ENCODE measurements around the gene ATP6V1C2.
A peak's percentile ranks its signal among the peaks of the same experiment; 100 is the strongest.

The ATP6V1C2 gene

GRCh38 chr2:10829299-10829698, 107.9 kb downstream of the ATP6V1C2 start:
- no peaks in the 10 kb centered on the region for H3K79me2 ChIP-seq (ENCODE audit: control insufficient read depth, insufficient read depth, low read length)
- no peaks in the 10 kb centered on the region for H3K36me3 ChIP-seq (ENCODE audit: control insufficient read depth, insufficient read depth, low read length)
- no peaks in the 10 kb centered on the region for H3K79me1 ChIP-seq (ENCODE audit: low read length)
- H2BK120ac ChIP-seq (ENCODE audit: low read depth, low read length): no peak overlapping the region
- no peak overlapping the region for H3K18ac ChIP-seq (ENCODE audit: low read length)
- H2AK5ac ChIP-seq (ENCODE audit: low read length): no peak overlapping the region
- no peak overlapping the region for H4K8ac ChIP-seq (ENCODE audit: low read depth, low read length)
- no peak overlapping the region for H3K23ac ChIP-seq (ENCODE audit: low read length)
- no peak overlapping the region for H3K4me3 ChIP-seq (ENCODE audit: low read length)
- no peak overlapping the region for H3K9ac ChIP-seq (ENCODE audit: low read length)
- no peak overlapping the region for H2BK5ac ChIP-seq (ENCODE audit: low read length)
- no peak overlapping the region for H3K56ac ChIP-seq (ENCODE audit: low read length)
- no peak for DNase-seq
- no peak overlapping the region for H3K4me2 ChIP-seq (ENCODE audit: low read length)
- no peak overlapping the region for H4K5ac ChIP-seq (ENCODE audit: low read length)
- WGBS (ENCODE audit: extremely low coverage, insufficient coverage, low lambda C conversion rate): no CpG with 5 or more reads among the region's 3 CpGs
- H3K4me1 ChIP-seq (ENCODE audit: control insufficient read depth, low read depth, low read length): peaks cover 4% of the 10 kb centered on the region
- no peak overlapping the region for H3K27ac ChIP-seq (ENCODE audit: low read depth, low read length)
- H2BK15ac ChIP-seq (replicated peaks; ENCODE audit: low read depth): no peak overlapping the region
- no peak overlapping the region for H3K4ac ChIP-seq (ENCODE audit: low read depth, low read length)
- no peaks in the 10 kb centered on the region for H3K27me3 ChIP-seq (ENCODE audit: insufficient read depth, low read length, poor library complexity)

- Histone ChIP-seq H3K27me3 (ENCODE audit: insufficient read depth, low read length, poor library complexity) (no peaks in the 10 kb centered on the region), H3K27ac (ENCODE audit: low read depth, low read length) (no peak overlapping the region), H4K8ac (ENCODE audit: low read depth, low read length) (no peak overlapping the region), H3K4me2 (ENCODE audit: low read length) (no peak overlapping the region), H2BK120ac (ENCODE audit: low read depth, low read length) (no peak overlapping the region), H3K36me3 (ENCODE audit: control insufficient read depth, insufficient read depth, low read length) (no peaks in the 10 kb centered on the region), H3K79me1 (ENCODE audit: low read length) (no peaks in the 10 kb centered on the region), H3K4me1 (ENCODE audit: control insufficient read depth, low read depth, low read length) (peaks cover 4% of the 10 kb centered on the region), H3K56ac (ENCODE audit: low read length) (no peak overlapping the region), H3K23ac (ENCODE audit: low read length) (no peak overlapping the region), H2BK15ac (replicated peaks; ENCODE audit: low read depth) (no peak overlapping the region), H3K79me2 (ENCODE audit: control insufficient read depth, insufficient read depth, low read length) (no peaks in the 10 kb centered on the region), H3K4me3 (ENCODE audit: low read length) (no peak overlapping the region), H2AK5ac (ENCODE audit: low read length) (no peak overlapping the region), H3K4ac (ENCODE audit: low read depth, low read length) (no peak overlapping the region), H3K18ac (ENCODE audit: low read length) (no peak overlapping the region), H3K9ac (ENCODE audit: low read length) (no peak overlapping the region), H4K5ac (ENCODE audit: low read length) (no peak overlapping the region), H2BK5ac (ENCODE audit: low read length) (no peak overlapping the region)
- no peak for DNase-seq
- no CpG with 5 or more reads among the region's 8 CpGs for WGBS (ENCODE audit: extremely low coverage, insufficient coverage, low lambda C conversion rate)
These were observed 108.8 kb downstream of the ATP6V1C2 start for GRCh38 chr2:10830203-10830602.

GRCh38 chr2:10830641-10831399, 109.4 kb downstream of the ATP6V1C2 start:
- Histone ChIP-seq H2BK15ac (replicated peaks; ENCODE audit: low read depth) (no peak overlapping the region), H3K27ac (ENCODE audit: low read depth, low read length) (no peak overlapping the region), H3K56ac (ENCODE audit: low read length) (no peak overlapping the region), H3K23ac (ENCODE audit: low read length) (no peak overlapping the region), H2AK5ac (ENCODE audit: low read length) (no peak overlapping the region), H3K4me1 (ENCODE audit: control insufficient read depth, low read depth, low read length) (peaks cover 4% of the 10 kb centered on the region), H3K4me2 (ENCODE audit: low read length) (no peak overlapping the region), H3K27me3 (ENCODE audit: insufficient read depth, low read length, poor library complexity) (no peaks in the 10 kb centered on the region), H3K9ac (ENCODE audit: low read length) (no peak overlapping the region), H3K18ac (ENCODE audit: low read length) (no peak overlapping the region), H3K4ac (ENCODE audit: low read depth, low read length) (no peak overlapping the region), H2BK120ac (ENCODE audit: low read depth, low read length) (no peak overlapping the region), H3K4me3 (ENCODE audit: low read length) (no peak overlapping the region), H3K79me2 (ENCODE audit: control insufficient read depth, insufficient read depth, low read length) (no peaks in the 10 kb centered on the region), H4K8ac (ENCODE audit: low read depth, low read length) (no peak overlapping the region), H4K5ac (ENCODE audit: low read length) (no peak overlapping the region), H3K79me1 (ENCODE audit: low read length) (no peaks in the 10 kb centered on the region), H2BK5ac (ENCODE audit: low read length) (no peak overlapping the region), H3K36me3 (ENCODE audit: control insufficient read depth, insufficient read depth, low read length) (no peaks in the 10 kb centered on the region)
- no CpG with 5 or more reads among the region's 30 CpGs for WGBS (ENCODE audit: extremely low coverage, insufficient coverage, low lambda C conversion rate)
- no peak for DNase-seq

- Histone ChIP-seq H3K4me3 (ENCODE audit: low read length) (no peak overlapping the region), H3K4me1 (ENCODE audit: control insufficient read depth, low read depth, low read length) (peaks cover 4% of the 10 kb centered on the region), H4K5ac (ENCODE audit: low read length) (no peak overlapping the region), H3K79me2 (ENCODE audit: control insufficient read depth, insufficient read depth, low read length) (no peaks in the 10 kb centered on the region), H2BK120ac (ENCODE audit: low read depth, low read length) (no peak overlapping the region), H4K8ac (ENCODE audit: low read depth, low read length) (no peak overlapping the region), H3K18ac (ENCODE audit: low read length) (no peak overlapping the region), H3K4ac (ENCODE audit: low read depth, low read length) (no peak overlapping the region), H3K79me1 (ENCODE audit: low read length) (no peaks in the 10 kb centered on the region), H3K56ac (ENCODE audit: low read length) (no peak overlapping the region), H3K27ac (ENCODE audit: low read depth, low read length) (no peak overlapping the region), H2AK5ac (ENCODE audit: low read length) (no peak overlapping the region), H2BK5ac (ENCODE audit: low read length) (no peak overlapping the region), H3K9ac (ENCODE audit: low read length) (peak overlapping the region; percentile 19), H3K36me3 (ENCODE audit: control insufficient read depth, insufficient read depth, low read length) (no peaks in the 10 kb centered on the region), H3K4me2 (ENCODE audit: low read length) (no peak overlapping the region), H2BK15ac (replicated peaks; ENCODE audit: low read depth) (no peak overlapping the region), H3K23ac (ENCODE audit: low read length) (no peak overlapping the region), H3K27me3 (ENCODE audit: insufficient read depth, low read length, poor library complexity) (no peaks in the 10 kb centered on the region)
- WGBS (ENCODE audit: extremely low coverage, insufficient coverage, low lambda C conversion rate): no CpG with 5 or more reads among the region's 16 CpGs
- no peak for DNase-seq
These were observed 110.1 kb downstream of the ATP6V1C2 start for GRCh38 chr2:10831400-10831985.

GRCh38 chr2:10832203-10832936, 110.9 kb downstream of the ATP6V1C2 start:
- H2BK15ac ChIP-seq (replicated peaks; ENCODE audit: low read depth): no peak overlapping the region
- no peak overlapping the region for H4K5ac ChIP-seq (ENCODE audit: low read length)
- H3K9ac ChIP-seq (ENCODE audit: low read length): no peak overlapping the region
- peak overlapping the region; percentile 54 for H3K4me2 ChIP-seq (ENCODE audit: low read length)
- no CpG with 5 or more reads among the region's 30 CpGs for WGBS (ENCODE audit: extremely low coverage, insufficient coverage, low lambda C conversion rate)
- no peak overlapping the region for H3K18ac ChIP-seq (ENCODE audit: low read length)
- no peak overlapping the region for H3K4ac ChIP-seq (ENCODE audit: low read depth, low read length)
- H3K79me1 ChIP-seq (ENCODE audit: low read length): no peaks in the 10 kb centered on the region
- no peaks in the 10 kb centered on the region for H3K27me3 ChIP-seq (ENCODE audit: insufficient read depth, low read length, poor library complexity)
- H4K8ac ChIP-seq (ENCODE audit: low read depth, low read length): no peak overlapping the region
- no peak overlapping the region for H2BK5ac ChIP-seq (ENCODE audit: low read length)
- no peaks in the 10 kb centered on the region for H3K36me3 ChIP-seq (ENCODE audit: control insufficient read depth, insufficient read depth, low read length)
- DNase-seq: peak; percentile 89
- no peak overlapping the region for H3K4me3 ChIP-seq (ENCODE audit: low read length)
- no peaks in the 10 kb centered on the region for H3K79me2 ChIP-seq (ENCODE audit: control insufficient read depth, insufficient read depth, low read length)
- H3K56ac ChIP-seq (ENCODE audit: low read length): peak overlapping the region; percentile 49
- H3K23ac ChIP-seq (ENCODE audit: low read length): no peak overlapping the region
- H3K4me1 ChIP-seq (ENCODE audit: control insufficient read depth, low read depth, low read length): peaks cover 4% of the 10 kb centered on the region
- no peak overlapping the region for H2AK5ac ChIP-seq (ENCODE audit: low read length)
- no peak overlapping the region for H3K27ac ChIP-seq (ENCODE audit: low read depth, low read length)
- no peak overlapping the region for H2BK120ac ChIP-seq (ENCODE audit: low read depth, low read length)
